Epithelial cell of prostate (primary cell): ENCODE data around the gene C2CD5.

Source experiments
- DNase-seq: peaks from one replicate; pipeline ENCODE4 v3.0.0-alpha.2; 2011; ENCODE audit warnings: low read depth, low spot score
- H3K27ac ChIP-seq: fragments of 450-650 bp; 2 replicates; pipeline ENCODE4 v1.5.1; 2017; ENCODE audit warnings: mild to moderate bottlenecking

C2CD5 gene

DNA sequence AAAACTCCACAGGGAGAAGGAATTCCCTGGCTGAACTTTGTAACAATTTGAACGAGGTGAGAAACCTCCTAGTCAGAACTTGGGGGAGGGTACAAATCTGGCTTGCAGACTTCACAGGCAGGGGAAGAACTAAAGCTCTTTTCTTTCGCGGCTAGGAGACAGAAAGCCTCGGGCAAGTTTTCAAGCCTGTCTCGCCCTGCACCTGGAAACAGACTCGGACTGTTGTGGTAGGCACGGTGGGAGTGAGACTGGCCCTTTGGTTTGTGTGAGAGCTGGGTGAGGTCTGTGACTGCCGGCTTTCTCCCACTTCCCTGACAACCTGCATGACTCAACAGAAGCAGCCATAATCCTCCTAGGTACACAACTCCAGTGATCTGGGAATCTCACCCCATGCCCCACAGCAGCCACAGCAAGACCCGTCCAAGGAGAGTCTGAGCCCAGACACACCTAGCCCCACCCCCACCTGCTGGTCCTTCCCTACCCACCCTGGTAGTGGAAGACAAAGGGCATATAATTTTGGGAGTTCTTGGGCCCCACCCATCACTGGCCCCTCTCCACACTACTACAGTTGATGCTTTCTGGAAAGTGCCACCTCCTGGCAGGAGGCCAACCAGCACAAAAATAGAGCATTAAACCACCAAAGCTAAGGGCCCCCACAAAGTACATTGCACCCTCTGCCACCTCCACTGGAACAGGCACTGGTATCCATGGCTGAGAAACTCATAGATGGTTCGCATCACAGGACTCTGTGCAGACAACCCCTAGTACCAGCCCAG, 107.1 kb downstream of the C2CD5 start:
- H3K27ac ChIP-seq = peak overlapping the region; percentile 87
- peak; percentile 72 for DNase-seq

DNA sequence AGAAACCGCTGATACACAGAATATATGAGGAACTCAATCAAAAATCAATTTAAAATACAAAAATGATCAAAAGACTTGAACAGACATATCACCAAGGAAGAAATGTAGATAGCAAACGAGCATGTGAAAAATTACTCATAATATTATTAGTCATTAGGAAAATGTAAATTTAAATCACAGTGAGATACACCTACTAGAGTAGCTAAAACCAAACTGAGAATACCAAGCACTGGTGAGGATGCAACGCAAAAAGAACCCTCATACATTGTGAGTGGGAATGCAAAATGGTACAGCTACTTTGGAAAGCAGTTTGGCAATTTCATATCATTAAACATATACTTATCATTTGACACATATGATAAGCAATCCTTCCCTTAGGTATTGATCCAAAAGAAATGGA, 108.8 kb downstream of the C2CD5 start:
- DNase-seq = no peak
- H3K27ac ChIP-seq = no peak overlapping the region

- no peak overlapping the region for H3K27ac ChIP-seq
- DNase-seq = no peak
Observed at GRCh38 chr12:22431693-22432251, 112.6 kb downstream of the C2CD5 start.

DNA sequence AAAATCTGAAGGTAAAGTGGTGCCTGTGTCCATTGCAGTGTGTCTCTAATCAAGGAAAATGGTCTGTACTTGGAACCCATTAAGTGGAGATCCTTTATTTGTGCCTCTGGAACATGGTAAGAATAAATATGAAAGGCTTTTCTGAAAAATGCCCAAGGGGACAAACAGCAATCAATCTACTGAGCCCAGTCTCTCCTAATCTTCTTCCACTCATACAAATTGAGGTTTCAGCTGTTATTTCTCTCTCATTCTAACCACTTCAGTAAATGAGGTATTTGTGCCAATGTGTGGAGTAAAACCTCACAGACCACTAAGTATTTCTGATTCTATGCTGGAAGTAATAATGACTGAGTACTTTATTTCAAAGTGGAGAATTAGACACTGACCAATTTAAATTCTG, 127.5 kb downstream of the C2CD5 start:
- H3K27ac ChIP-seq = no peak overlapping the region
- no peak for DNase-seq

DNA sequence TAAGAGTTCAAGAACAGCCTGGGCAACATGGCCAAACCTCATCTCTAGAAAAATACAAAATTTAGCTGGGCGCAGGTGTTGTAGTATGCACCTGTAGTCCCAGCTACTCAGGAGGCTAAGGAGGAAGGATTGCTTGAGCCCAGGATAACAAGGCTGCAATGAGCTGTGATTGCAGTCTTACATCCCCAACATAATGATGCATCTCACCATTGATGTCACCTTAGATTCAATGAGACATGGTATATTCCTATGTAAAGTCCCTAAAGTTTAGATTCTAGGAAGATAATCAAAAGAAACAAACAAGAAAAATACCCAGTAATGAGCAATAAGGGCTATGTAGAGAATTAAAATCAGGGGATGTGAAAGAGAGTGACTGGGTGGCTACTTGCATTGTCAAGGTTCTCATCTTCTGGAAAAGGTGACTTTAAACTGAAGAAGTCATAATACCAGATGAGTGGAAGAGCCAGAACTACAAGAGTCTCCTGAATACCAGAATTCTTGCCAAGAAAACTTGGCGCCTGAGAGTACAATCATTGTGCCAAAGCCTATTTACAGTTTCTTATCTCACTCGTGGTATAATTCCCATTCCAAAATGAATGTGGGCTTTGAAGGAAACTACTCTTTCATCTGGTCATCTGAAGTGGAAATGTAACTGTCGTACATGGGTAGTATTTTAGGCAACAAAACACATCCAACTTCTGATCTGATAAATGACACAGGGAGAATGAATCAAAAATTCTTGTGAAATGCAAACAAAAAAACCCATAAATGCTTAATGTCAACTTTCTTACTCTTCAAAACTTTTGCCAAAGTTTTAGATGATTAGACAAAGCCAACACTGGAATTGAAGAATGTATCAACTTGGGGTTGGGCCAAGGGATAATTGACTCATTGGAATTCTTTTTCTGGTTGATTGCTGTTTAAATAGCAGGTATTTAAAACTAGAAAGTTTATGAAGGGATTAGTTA, 128.7 kb downstream of the C2CD5 start:
- H3K27ac ChIP-seq = peak overlapping the region; percentile 7
- peak; percentile 0 for DNase-seq

DNA sequence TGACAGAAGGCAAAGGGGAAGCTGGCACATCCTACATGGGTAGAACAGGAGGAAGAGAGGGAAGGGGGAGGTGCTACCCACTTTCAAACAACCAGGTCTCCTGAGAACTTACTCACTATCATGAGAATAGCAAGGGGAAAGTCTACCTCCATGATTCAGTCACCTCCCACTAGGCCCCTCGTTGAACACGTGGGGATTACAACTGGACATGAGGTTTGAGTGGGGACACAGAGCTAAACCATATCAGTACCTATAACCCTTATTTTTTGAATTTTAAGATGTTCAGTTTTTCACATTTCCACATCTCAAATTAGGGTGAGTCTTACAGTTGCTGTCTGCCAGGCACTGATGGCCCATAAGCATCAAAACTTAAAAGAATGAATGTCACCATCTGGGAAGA, 129.6 kb downstream of the C2CD5 start:
- no peak for DNase-seq
- no peak overlapping the region for H3K27ac ChIP-seq

DNA sequence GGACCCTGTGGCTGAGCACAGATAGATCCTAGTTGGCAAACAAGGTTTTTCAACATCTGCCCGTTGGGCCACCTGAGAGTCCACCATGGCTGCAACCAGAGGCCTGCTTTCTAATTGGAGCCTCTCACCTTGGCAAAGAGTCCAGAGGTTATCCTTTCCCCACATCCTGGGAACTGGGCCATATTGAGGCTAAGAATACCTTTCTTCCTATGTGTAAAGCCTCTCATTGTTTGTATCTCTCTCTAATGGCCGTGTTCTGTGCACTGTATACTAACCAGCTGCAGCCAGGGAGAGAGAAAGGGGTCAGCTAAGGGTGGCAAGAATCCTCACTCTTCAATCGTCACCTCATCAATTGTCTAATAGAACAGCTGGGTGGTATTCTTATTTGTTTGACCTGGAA, 130.8 kb downstream of the C2CD5 start:
- DNase-seq = no peak
- H3K27ac ChIP-seq = no peak overlapping the region

DNA sequence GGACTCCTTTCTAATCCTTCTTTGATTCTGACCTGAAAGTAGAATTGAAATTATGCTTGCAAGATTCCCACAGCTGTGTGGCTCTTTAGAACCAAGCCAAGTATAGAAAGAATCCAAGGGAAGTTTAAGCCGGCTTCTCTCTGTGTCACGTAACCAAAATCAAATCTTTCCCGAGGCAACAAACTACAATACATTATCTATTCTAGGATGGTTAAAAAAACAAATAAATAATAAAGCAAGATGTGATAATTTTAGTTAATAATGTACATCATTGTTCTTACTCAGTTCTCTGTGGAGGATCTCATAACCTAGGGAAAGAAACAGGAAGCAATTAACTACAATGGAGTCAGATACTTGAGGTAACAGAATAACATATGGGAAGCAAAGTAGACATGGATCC, 131.8 kb downstream of the C2CD5 start:
- H3K27ac ChIP-seq = no peak overlapping the region
- no peak for DNase-seq

- H3K27ac ChIP-seq = peak overlapping the region; percentile 60
- DNase-seq = peak; percentile 97
Observed at GRCh38 chr12:22410486-22410885, 133.9 kb downstream of the C2CD5 start.

DNA sequence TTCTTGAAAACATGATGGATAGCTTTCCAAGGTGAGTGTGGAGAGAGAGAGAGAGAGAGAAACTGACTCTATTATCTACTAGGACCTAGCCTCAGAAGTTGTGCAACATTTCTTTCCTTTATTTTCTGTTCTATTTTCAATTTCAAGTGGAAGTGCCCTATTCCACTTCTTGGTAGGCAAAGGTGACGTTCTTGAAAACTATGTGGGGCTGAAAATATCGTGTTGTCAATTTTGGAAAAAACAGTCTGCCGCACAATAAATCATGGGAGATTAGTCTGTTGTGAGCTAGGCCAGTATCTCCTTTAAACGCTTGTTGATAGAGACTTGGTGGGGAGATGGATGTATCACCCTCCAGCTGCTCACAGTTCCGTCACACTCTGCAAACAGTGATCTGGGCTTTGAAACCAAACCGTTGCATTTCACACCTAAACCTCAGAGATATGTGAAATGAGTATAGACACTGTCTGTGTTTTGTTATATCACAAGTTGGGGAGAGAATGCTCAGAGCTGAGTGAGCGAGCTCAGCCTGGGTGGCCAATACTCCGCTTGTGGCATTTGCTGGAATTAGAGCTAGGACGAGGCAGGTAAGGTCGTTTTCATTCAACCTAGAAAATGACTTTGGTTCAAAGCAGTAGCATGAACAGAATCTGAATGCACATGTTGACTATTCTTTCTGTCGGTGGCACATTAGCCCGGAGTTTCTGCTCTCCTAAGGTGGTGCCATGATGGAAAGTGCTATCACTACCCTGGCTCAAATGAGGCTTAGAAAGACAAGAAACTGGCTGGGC, 134.8 kb downstream of the C2CD5 start:
- no peak for DNase-seq
- H3K27ac ChIP-seq = peak overlapping the region; percentile 60

DNA sequence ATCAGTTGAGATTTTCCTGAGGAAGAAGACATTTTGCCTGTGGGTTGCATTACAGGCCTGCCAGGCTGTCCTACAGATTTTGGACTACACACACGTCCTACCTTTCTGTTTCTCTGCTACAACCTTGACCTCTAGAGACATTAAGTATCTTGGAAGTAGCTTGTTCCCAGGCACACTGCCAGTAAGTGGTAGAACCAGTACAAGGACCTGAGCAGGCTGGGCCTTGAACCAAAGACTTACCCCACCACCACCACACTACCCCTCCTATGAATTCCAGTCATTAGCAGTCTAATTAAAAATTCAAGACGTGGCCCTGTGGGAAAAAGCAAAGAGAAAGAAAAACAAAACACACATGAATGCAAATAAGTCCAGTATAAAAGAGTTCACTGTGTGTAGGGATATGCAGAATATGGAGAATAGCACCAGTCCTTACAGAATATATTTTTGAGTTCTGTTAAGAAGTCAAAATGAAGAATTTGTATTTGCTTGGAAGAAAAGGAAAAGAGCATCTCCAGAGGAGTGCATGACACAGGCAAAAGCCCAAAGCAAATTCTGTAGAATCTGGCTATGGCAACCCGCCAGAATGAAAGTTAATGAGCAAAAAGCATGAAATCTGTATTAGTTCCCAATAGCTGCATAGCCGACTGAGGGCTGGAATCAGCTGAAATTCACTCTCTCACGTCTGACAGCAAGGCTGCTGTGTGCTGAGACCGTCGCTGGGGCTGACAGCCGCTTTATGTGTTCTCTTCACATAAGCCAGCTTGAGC, 135.5 kb downstream of the C2CD5 start:
- peak overlapping the region; percentile 19 for H3K27ac ChIP-seq
- peak; percentile 12 for DNase-seq

DNA sequence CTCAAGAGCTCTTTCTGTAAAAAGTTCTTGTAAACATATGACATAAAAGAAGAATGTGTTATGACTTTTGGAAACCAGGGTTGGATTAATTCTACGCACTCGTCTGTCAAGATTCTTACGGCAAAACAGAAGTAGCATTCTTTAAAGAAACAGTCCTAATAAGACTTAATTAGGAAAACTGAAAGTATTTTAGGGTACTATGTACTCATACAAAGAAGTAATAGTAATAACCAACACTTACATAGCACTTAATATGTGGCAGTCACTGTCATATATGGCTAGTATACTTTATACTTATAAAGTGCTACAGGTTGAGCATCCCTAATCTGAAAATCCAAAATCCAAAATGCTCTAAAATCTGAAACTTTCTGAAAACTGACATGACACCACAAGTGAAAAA, 136.9 kb downstream of the C2CD5 start:
- H3K27ac ChIP-seq = peak overlapping the region; percentile 47
- no peak for DNase-seq

DNA sequence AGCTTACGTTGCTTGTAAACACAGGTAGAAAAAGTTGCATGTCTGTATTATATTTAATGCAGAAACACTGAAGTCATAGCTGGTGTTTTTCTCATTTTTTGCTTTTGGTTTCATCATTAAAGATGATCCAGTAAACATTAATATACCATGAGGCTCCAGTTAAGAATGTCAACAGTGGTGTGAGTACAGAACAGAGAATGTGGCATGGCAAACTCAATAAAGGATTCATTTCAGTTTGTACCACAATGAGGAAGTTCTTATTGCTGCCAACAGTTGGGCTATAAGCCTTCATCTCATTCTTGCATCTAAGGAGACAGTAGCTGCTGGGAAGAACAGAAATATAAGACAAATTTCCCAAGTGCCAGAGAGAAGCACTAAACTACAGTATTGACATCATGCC, 137.7 kb downstream of the C2CD5 start:
- H3K27ac ChIP-seq = peak overlapping the region; percentile 47
- peak; percentile 46 for DNase-seq

DNA sequence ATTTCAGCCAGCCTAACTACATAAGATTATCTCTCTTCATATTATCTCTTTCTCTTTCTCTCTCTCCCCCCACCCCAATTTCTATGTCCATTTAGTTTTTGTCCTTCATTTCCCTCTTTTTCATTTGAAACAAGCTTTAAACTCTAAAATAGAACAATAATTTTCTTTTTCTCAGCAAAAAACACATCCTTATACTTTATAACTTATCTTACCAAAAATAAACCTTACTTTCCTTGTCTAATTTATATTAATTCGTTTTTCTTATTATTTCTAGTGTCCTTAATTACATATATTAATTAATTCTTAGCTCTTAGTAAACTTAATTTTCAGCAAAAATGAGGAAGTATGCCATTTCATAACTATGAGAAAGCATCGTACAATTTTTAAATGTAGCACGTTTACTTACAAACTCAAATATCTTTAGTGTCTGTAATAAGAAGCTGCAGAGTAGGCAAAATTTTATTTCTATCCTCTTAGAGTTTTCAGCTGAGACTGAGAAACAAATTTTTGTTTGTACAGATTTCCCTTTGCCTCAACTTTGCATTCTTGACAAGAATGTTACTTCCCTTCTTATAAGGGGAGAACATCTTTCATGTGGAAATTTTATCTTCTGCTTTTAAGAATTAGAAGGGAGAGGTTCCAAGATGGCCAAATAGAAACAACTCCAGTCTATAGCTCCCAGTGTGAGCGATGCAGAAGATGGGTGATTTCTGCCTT, 144.7 kb downstream of the C2CD5 start:
- no peak for DNase-seq
- no peak overlapping the region for H3K27ac ChIP-seq
